K562 (cell line): ENCODE measurements around the gene TEX9. TPM values are rescaled to one million over a fixed set of nuclear protein-coding genes. Genes with fewer than 3 reads are reported as not detected.

Experiments
- ARID1B ChIP-seq: fragments of 450-650 bp; IDR thresholded peaks from 2 replicates; pipeline ENCODE4 v1.6.1; 2016; ENCODE audit warnings: antibody characterized with exemption, mild to moderate bottlenecking, inconsistent platforms
- CREBBP ChIP-seq: IDR thresholded peaks from one replicate; pipeline ENCODE4 v1.6.1; 2012; ENCODE audit warnings: low read depth, mild to moderate bottlenecking, control low read depth, inconsistent platforms, low read length
- E2F4 ChIP-seq: sonication (generic); formaldehyde crosslinking; IDR thresholded peaks from 2 replicates; pipeline ENCODE4 v1.8.0; 2022; ENCODE audit warnings: mild to moderate bottlenecking, low read depth, missing genetic modification reagents
- GMEB1 ChIP-seq: fragments of 250-450 bp; sonication (Bioruptor Pico); IDR thresholded peaks from 2 replicates; pipeline ENCODE4 v1.4.0; 2020; ENCODE audit warnings: mild to moderate bottlenecking
- HMG20A ChIP-seq: fragments of 450-650 bp; formaldehyde crosslinking; conservative IDR thresholded peaks from 2 replicates; pipeline ENCODE4 v1.4.0; 2020; ENCODE audit warnings: mild to moderate bottlenecking, mixed read lengths
- HNRNPH1 ChIP-seq: fragments of 200-400 bp; formaldehyde crosslinking; optimal IDR thresholded peaks from 2 replicates; pipeline ENCODE3; 2017; ENCODE audit warnings: low read depth, mild to moderate bottlenecking, low read length, moderate library complexity
- ILF3 ChIP-seq: fragments of 450-650 bp; IDR thresholded peaks from 2 replicates; pipeline ENCODE4 v1.6.1; 2018; ENCODE audit warnings: antibody characterized with exemption, mild to moderate bottlenecking, moderate library complexity, borderline replicate concordance
- KDM5B ChIP-seq: fragments of 200-600 bp; sonication (generic); IDR thresholded peaks from 2 replicates; pipeline ENCODE4 v1.6.1; 2012; ENCODE audit warnings: low read depth, mild to moderate bottlenecking, moderate library complexity, low read length, control low read depth, inconsistent platforms; ENCODE audit not compliant: insufficient replicate concordance
- MCM3 ChIP-seq: fragments of 450-650 bp; IDR thresholded peaks from 2 replicates; pipeline ENCODE4 v1.6.1; 2016
- MCM7 ChIP-seq, 2 experiments: fragments of 450-650 bp; IDR thresholded peaks; 2 replicates each; pipeline ENCODE4 v1.6.1; 2016 to 2018
- PHTF2 ChIP-seq: fragments of 250-450 bp; sonication (Bioruptor Pico); IDR thresholded peaks from 2 replicates; pipeline ENCODE4 v1.5.0; 2021; ENCODE audit warnings: mild to moderate bottlenecking
- POLR2G ChIP-seq: fragments of 200-400 bp; formaldehyde crosslinking; IDR thresholded peaks from 2 replicates; pipeline ENCODE4 v1.6.1; 2017; ENCODE audit warnings: low read depth, mild to moderate bottlenecking, antibody characterized with exemption, low read length, moderate library complexity
- TGIF2 ChIP-seq: sonication (generic); formaldehyde crosslinking; IDR thresholded peaks from 2 replicates; pipeline ENCODE4 v1.8.1; 2022; ENCODE audit warnings: mild to moderate bottlenecking, missing genetic modification reagents, moderate library complexity
- ZEB2 ChIP-seq: fragments of 450-650 bp; IDR thresholded peaks from 2 replicates; pipeline ENCODE4 v1.6.1; 2016
- ZNF133 ChIP-seq: fragments of 250-450 bp; sonication (Bioruptor Pico); IDR thresholded peaks from 2 replicates; pipeline ENCODE4 v1.4.0; 2020; ENCODE audit warnings: mild to moderate bottlenecking
- ZNF174 ChIP-seq: fragments of 250-450 bp; sonication (Bioruptor Pico); IDR thresholded peaks from 2 replicates; pipeline ENCODE4 v1.4.0; 2020; ENCODE audit warnings: mild to moderate bottlenecking
- ZSCAN32 ChIP-seq: fragments of 450-650 bp; formaldehyde crosslinking; IDR thresholded peaks from 2 replicates; pipeline ENCODE4 v1.4.0; 2020; ENCODE audit warnings: mild to moderate bottlenecking, moderate library complexity
- polyA plus RNA-seq, 8 experiments: library from polyadenylated mRNA; depleted of rRNA in 4 of 8; stranded (reverse) in 5 of 8; unstranded in 3 of 8; fragments of >200 nt; fragmentation: Nextera tagmentation in 2 of 8; fragmentation: Illumina TruSeq in 1 of 8; extraction: Ambion mirVana in 2 of 8; extraction: Trizol in 1 of 8; gene quantifications; 2 replicates each; pipeline versions ENCODE4 v1.2.1 to v1.2.3, GENCODE V29; 2011 to 2014; ENCODE audit warnings: inconsistent platforms in 1 of 8, missing spikeins in 1 of 8
- total RNA-seq, 7 experiments: library from RNA; depleted of rRNA in 6 of 7; stranded (reverse); fragments of >200 nt in 6 of 7; fragmentation: Illumina TruSeq in 2 of 7; extraction: Trizol in 2 of 7; gene quantifications; 2 replicates each; pipeline versions ENCODE4 v1.2.1 to v1.2.3, GENCODE V29; 2011 to 2021; ENCODE audit warnings: low replicate concordance in 1 of 7
- TF ChIP-seq, protein P1 (sequence below): sonication (generic); formaldehyde crosslinking; IDR thresholded peaks from 2 replicates; pipeline ENCODE4 v1.9.0; 2022; ENCODE audit warnings: mild to moderate bottlenecking, missing genetic modification reagents
- TF ChIP-seq, protein P2 (sequence below): IDR thresholded peaks from 2 replicates; pipeline ENCODE4 v1.6.1; 2012; ENCODE audit warnings: low read depth, low read length, improper control_type of control experiment, borderline replicate concordance

The TEX9 gene
- total and polyA plus RNA-seq, 9 of the 15 experiments (the other 6 are each of a cell fraction or from before 2014, with no cell fraction given) = 0.93 to 3.6 (median 2.4) TPM

GRCh38 chr15:56320316-56320715 is 44.9 kb upstream of the TEX9 start (continued):
- TF ChIP-seq GMEB1 (CRISPR knock-in tag) = no peak
- TF ChIP-seq ZSCAN32 (CRISPR knock-in tag) = no peak
- TF ChIP-seq POLR2G = no peak
- no peak for TF ChIP-seq TGIF2 (CRISPR knock-in tag)
- TF ChIP-seq MCM3 = no peak
- peak; percentile 43; the same call in 1 of the 2 replicates for TF ChIP-seq ZEB2
- TF ChIP-seq KDM5B = no peak
- TF ChIP-seq, protein P1, sequence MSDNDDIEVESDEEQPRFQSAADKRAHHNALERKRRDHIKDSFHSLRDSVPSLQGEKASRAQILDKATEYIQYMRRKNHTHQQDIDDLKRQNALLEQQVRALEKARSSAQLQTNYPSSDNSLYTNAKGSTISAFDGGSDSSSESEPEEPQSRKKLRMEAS (CRISPR knock-in tag) = no peak
- no peak for TF ChIP-seq MCM7 (IDR thresholded peaks at IDR 0.05)
- TF ChIP-seq HMG20A (CRISPR knock-in tag) = no peak
- no peak for TF ChIP-seq E2F4 (CRISPR knock-in tag)
- no peak for TF ChIP-seq HNRNPH1
- no peak for TF ChIP-seq ZNF133 (CRISPR knock-in tag)
- TF ChIP-seq, protein P2, sequence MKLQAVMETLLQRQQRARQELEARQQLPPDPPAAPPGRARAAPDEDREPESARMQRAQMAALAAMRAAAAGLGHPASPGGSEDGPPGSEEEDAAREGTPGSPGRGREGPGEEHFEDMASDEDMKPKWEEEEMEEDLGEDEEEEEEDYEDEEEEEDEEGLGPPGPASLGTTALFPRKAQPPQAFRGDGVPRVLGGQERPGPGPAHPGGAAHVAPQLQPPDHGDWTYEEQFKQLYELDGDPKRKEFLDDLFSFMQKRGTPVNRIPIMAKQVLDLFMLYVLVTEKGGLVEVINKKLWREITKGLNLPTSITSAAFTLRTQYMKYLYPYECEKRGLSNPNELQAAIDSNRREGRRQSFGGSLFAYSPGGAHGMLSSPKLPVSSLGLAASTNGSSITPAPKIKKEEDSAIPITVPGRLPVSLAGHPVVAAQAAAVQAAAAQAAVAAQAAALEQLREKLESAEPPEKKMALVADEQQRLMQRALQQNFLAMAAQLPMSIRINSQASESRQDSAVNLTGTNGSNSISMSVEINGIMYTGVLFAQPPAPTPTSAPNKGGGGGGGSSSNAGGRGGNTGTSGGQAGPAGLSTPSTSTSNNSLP = 0 out of 2 replicates have a peak, but pooled peaks have one; percentile 59
- no peak for TF ChIP-seq ILF3
- TF ChIP-seq PHTF2 (CRISPR knock-in tag) = no peak
- no peak for TF ChIP-seq CREBBP
- peak; percentile 93 for TF ChIP-seq ARID1B
- TF ChIP-seq ZNF174 (CRISPR knock-in tag) = no peak
